NCI-H2227 treated with DMSO at 0.1 percent for 48 hours (cell line): ENCODE results near the gene FOXRED2.
"Not testable (repeated sequence)": the region's sequence is repeated elsewhere in the genome, so short reads cannot be mapped to it uniquely, and the experiment has no call there.

Experiments used
- DNase-seq: peaks from one replicate; lab custom pipeline; 2025; lab: John Stamatoyannopoulos, UW

Gene FOXRED2

GRCh38 chr22:36469094-36469710 lies 37.6 kb downstream of the FOXRED2 start:
- DNase-seq = no peak

- no peak for DNase-seq
These were observed 38.9 kb downstream of the FOXRED2 start for GRCh38 chr22:36467946-36468345.

- DNase-seq = no peak
These were observed 39.6 kb downstream of the FOXRED2 start for GRCh38 chr22:36467042-36467810.

GRCh38 chr22:36466258-36466657 lies 40.6 kb downstream of the FOXRED2 start:
- no peak for DNase-seq

- DNase-seq = no peak
These were observed 41.4 kb downstream of the FOXRED2 start for GRCh38 chr22:36465232-36466021.

- DNase-seq = no peak
These were observed 42.1 kb downstream of the FOXRED2 start for GRCh38 chr22:36464715-36465231.

GRCh38 chr22:36463783-36464184 lies 43.1 kb downstream of the FOXRED2 start:
- DNase-seq = no peak

- DNase-seq = no peak
These were observed 44.9 kb downstream of the FOXRED2 start for GRCh38 chr22:36461665-36462649.

- DNase-seq = no peak
These were observed 46.6 kb downstream of the FOXRED2 start for GRCh38 chr22:36460202-36460601.

GRCh38 chr22:36457688-36458450 lies 49.0 kb downstream of the FOXRED2 start:
- DNase-seq = no peak

GRCh38 chr22:36456464-36456845 lies 50.4 kb downstream of the FOXRED2 start:
- no peak for DNase-seq

- DNase-seq = no peak
These were observed 51.0 kb downstream of the FOXRED2 start for GRCh38 chr22:36455571-36456463.

- DNase-seq = peak; percentile 90
These were observed 51.8 kb downstream of the FOXRED2 start for GRCh38 chr22:36454916-36455570.

GRCh38 chr22:36453855-36454378 lies 52.9 kb downstream of the FOXRED2 start:
- no peak for DNase-seq

GRCh38 chr22:36452978-36453607 lies 53.7 kb downstream of the FOXRED2 start:
- not testable (repeated sequence) for DNase-seq

GRCh38 chr22:36452250-36452977 lies 54.4 kb downstream of the FOXRED2 start:
- no peak for DNase-seq

- not testable (repeated sequence) for DNase-seq
These were observed 55.9 kb downstream of the FOXRED2 start for GRCh38 chr22:36450923-36451322.
